ENCODE data around the gene SIPA1.

DNA sequence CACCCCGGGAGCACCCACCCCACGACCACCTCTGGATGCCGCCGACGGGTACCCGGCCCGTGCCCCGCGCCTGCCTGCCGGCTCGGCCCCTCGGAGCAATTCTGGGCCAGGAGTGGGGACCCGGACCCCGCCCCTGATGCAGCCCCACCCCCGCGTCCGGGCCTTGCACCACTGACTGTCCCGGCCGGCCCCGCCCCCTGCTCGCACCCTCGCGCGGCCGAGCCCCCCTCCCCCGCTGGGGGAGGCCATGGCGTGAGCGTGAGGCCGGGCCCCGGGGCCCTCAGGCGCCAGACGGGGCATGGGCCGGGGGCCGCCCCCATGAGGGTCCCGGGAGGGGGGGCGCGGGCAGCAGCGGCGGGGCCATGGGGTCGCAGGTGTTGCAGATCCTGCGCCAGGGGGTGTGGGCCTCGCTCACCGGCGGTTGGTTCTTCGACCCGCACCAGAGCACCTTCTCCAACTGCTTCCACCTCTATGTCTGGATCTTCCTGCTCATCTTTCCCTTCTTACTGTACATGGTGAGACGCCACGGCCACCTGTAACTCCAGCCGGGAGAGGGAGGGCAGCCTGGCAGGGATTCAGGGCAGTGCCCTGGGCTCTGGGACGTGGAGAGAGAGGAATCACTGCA, 21.8 kb upstream of the SIPA1 start:
- TF ChIP-seq POLR2AphosphoS5 (IDR thresholded peaks at IDR 0.05; ENCODE audit: low read depth, low read length) (no peak), TAF1 (IDR thresholded peaks at IDR 0.05; ENCODE audit: borderline replicate concordance, low read depth, low read length) (no peak), POLR2A (IDR thresholded peaks at IDR 0.05; ENCODE audit: low read depth, low read length) (no peak)

All from GM12892 (cell line).